ENCODE results near the gene PGLYRP2.

GRCh38 chr19:15453091-15453578, 26.2 kb downstream of the PGLYRP2 start:
- TF ChIP-seq CTCF (IDR thresholded peaks at IDR 0.05) (peak in 2 of 4 experiments; percentile 8 to 49), POLR2A (IDR thresholded peaks at IDR 0.05) (no peak), POLR2AphosphoS5 (IDR thresholded peaks at IDR 0.05) (no peak)

All from sigmoid colon (tissue), 4 donors.